Ascending aorta (tissue), 2 donors: ENCODE results near the gene OLFML2B. TPM values are rescaled to one million over a fixed set of nuclear protein-coding genes. Genes with fewer than 3 reads are reported as not detected.
"Not testable (repeated sequence)": the region's sequence is repeated elsewhere in the genome, so short reads cannot be mapped to it uniquely, and the experiment has no call there.

Source experiments
- DNase-seq, 2 donors: peaks; one replicate each; pipeline ENCODE4 v3.0.0-alpha.2; 2019; ENCODE audit warnings: low spot score in 2 of 2
- H3K27ac ChIP-seq, 2 donors: fragments of 200-600 bp; sonication (generic); one replicate each; pipeline ENCODE4 v1.5.1; 2016 to 2017; ENCODE audit warnings: mild to moderate bottlenecking in 1 of 2
- H3K27me3 ChIP-seq: fragments of 200-600 bp; sonication (generic); one replicate; pipeline ENCODE4 v1.5.1; 2017
- H3K36me3 ChIP-seq, 2 donors: fragments of 200-600 bp; sonication (generic); one replicate each; pipeline ENCODE4 v1.5.1; 2016
- H3K4me1 ChIP-seq, 2 donors: fragments of 200-600 bp; sonication (generic); one replicate each; pipeline ENCODE4 v1.5.1; 2016 to 2017; ENCODE audit warnings: mild to moderate bottlenecking in 1 of 2
- H3K4me3 ChIP-seq, 2 donors: fragments of 200-600 bp; sonication (generic); one replicate each; pipeline ENCODE4 v1.5.1; 2016 to 2017; ENCODE audit warnings: mild to moderate bottlenecking in 1 of 2
- H3K9me3 ChIP-seq, 2 donors: fragments of 200-600 bp; sonication (generic); one replicate each; pipeline ENCODE4 v1.5.1; 2016
- CTCF ChIP-seq, 3 experiments: fragments of 200-600 bp in 2 of 3; fragments of 450-650 bp in 1 of 3; sonication (generic) in 2 of 3; IDR thresholded peaks; one replicate each; pipeline ENCODE4 v1.5.1; 2016 to 2019; ENCODE audit warnings: antibody characterized with exemption in 3 of 3, mild to moderate bottlenecking in 1 of 3, moderate library complexity in 1 of 3
- intact Hi-C: fragments of 100-400 bp; cut with DNase I; formaldehyde crosslinking; loops from one replicate; pipeline ENCODE4 v1.15.1; 2023
- total RNA-seq: library from RNA; depleted of rRNA; stranded (reverse); fragments of >200 nt; gene quantifications from one replicate; pipeline ENCODE4 v1.1.0, GENCODE V29; 2016

OLFML2B gene
- total RNA-seq, 1 donor from 2014 or later = 79.7 TPM

GRCh38 chr1:162068301-162068700 lies 44.6 kb upstream of the OLFML2B start:
- DNase-seq = no peak
- H3K36me3 ChIP-seq = no peaks in the 10 kb centered on the region
- no peak for TF ChIP-seq CTCF (IDR thresholded peaks at IDR 0.05)
- H3K4me1 ChIP-seq = peaks cover 0 to 11% of the 10 kb centered on the region in 2 donors
- H3K9me3 ChIP-seq = no peaks in the 10 kb centered on the region
- intact Hi-C loops = no loop called here
- no peak overlapping the region for H3K27ac ChIP-seq
- no peaks in the 10 kb centered on the region for H3K27me3 ChIP-seq
- H3K4me3 ChIP-seq = no peak overlapping the region

GRCh38 chr1:162067466-162067865 lies 43.8 kb upstream of the OLFML2B start:
- TF ChIP-seq CTCF (IDR thresholded peaks at IDR 0.05) = no peak
- H3K27me3 ChIP-seq = no peaks in the 10 kb centered on the region
- H3K4me1 ChIP-seq = peaks cover 0 to 5% of the 10 kb centered on the region in 2 donors
- intact Hi-C loops = no loop called here
- H3K36me3 ChIP-seq = no peaks in the 10 kb centered on the region
- DNase-seq = no peak
- H3K9me3 ChIP-seq = no peaks in the 10 kb centered on the region
- H3K27ac ChIP-seq = no peak overlapping the region
- no peak overlapping the region for H3K4me3 ChIP-seq

DNA sequence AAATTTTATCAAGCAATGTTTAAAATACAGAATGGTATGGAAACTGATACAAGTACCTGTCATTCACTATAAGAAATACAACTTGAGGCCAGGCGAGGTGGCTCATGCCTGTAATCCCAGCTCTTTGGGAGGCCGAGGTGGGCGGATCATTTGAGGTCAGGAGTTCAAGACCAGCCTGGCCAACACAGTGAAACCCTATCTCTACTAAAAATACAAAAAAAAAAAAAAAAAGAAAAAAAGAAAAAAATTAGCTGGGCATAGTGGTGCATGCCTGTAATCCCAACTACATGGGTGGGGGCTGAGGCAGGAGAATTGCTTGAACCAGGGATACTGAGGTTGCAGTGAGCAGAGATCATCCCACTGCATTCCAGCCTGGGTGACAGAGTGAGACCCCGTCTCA lies 43.2 kb upstream of the OLFML2B start:
- DNase-seq, H3K4me1 ChIP-seq, H3K27ac ChIP-seq, intact Hi-C loops, H3K4me3 ChIP-seq, H3K36me3 ChIP-seq, H3K9me3 ChIP-seq, H3K27me3 ChIP-seq: not testable (repeated sequence)

DNA sequence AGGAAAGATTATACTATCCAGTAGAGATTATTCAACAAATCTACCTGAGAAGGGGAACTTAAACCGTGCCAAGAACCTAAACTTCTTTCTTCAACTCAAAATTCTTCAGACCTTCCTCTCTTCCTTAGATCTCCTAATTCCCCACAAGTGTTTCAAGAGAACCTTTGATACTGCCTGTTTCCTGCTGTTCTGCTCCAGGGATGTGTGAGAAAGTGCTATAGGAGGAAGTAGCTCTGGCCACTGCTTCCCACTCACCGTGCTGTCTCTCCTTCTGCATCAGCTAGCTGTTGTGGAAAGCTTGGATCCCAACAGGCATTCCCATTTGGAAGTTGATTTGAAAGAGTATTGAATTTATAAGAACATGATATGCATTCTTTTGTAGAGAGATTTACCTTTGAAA lies 41.3 kb upstream of the OLFML2B start:
- no peak for TF ChIP-seq CTCF (IDR thresholded peaks at IDR 0.05)
- no peak for DNase-seq
- Histone ChIP-seq H3K9me3 (no peaks in the 10 kb centered on the region), H3K4me3 (no peak overlapping the region), H3K36me3 (no peaks in the 10 kb centered on the region), H3K27ac (no peak overlapping the region), H3K27me3 (no peaks in the 10 kb centered on the region), H3K4me1 (peaks cover 0 to 1% of the 10 kb centered on the region in 2 donors)
- intact Hi-C loops = no loop called here

GRCh38 chr1:162062542-162063015 lies 38.9 kb upstream of the OLFML2B start:
- H3K27me3 ChIP-seq = no peaks in the 10 kb centered on the region
- H3K4me1 ChIP-seq = no peaks in the 10 kb centered on the region
- no peak for DNase-seq
- no peaks in the 10 kb centered on the region for H3K36me3 ChIP-seq
- H3K4me3 ChIP-seq = no peak overlapping the region
- intact Hi-C loops = no loop called here
- TF ChIP-seq CTCF (IDR thresholded peaks at IDR 0.05) = no peak
- H3K9me3 ChIP-seq = no peaks in the 10 kb centered on the region
- H3K27ac ChIP-seq = no peak overlapping the region

DNA sequence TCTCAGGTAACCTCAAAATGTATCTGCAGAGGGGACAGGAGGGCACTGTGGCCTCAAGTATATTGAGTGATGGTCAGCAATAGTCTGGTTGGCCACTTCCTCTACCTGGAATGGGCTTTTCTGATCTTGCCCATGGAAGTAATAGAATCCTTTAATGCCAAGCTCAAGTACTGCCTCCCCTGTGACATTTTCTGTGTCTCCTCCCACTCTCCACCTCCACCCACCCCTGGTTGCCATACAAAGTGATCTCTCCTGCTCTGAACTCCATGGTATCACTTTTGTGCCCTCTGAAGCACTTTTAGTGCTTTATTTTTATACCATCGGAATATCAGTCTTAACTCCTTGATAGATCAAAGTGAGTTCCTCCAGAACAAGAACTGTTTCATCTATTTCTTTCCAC lies 36.6 kb upstream of the OLFML2B start:
- no peaks in the 10 kb centered on the region for H3K36me3 ChIP-seq
- H3K27ac ChIP-seq = no peak overlapping the region
- H3K4me3 ChIP-seq = no peak overlapping the region
- intact Hi-C loops = no loop called here
- H3K9me3 ChIP-seq = no peaks in the 10 kb centered on the region
- no peak for TF ChIP-seq CTCF (IDR thresholded peaks at IDR 0.05)
- no peak for DNase-seq
- no peaks in the 10 kb centered on the region for H3K4me1 ChIP-seq
- no peaks in the 10 kb centered on the region for H3K27me3 ChIP-seq
